H1 (cell line): ENCODE data around the gene LRFN3.

ENCODE experiments used
- CEBPB ChIP-seq: IDR thresholded peaks from 2 replicates; pipeline ENCODE4 v1.6.1; 2012; ENCODE audit warnings: low read depth, low read length
- CTCF ChIP-seq, 3 experiments: IDR thresholded peaks; 1 replicate in 2 of 3; 2 replicates in 1 of 3; pipeline versions ENCODE4 v1.5.1 to v1.6.1; 2011; ENCODE audit warnings: low read length in 3 of 3, mild to moderate bottlenecking in 3 of 3, inconsistent platforms in 2 of 3, low read depth in 1 of 3, moderate library complexity in 1 of 3; ENCODE audit not compliant: insufficient read depth in 1 of 3; ENCODE audit errors: control extremely low read depth in 1 of 3
- EP300 ChIP-seq, 2 experiments: IDR thresholded peaks; 1 replicate in 1 of 2; 2 replicates in 1 of 2; pipeline ENCODE4 v1.6.1; 2011 to 2012; ENCODE audit warnings: low read depth in 2 of 2, low read length in 2 of 2, mild to moderate bottlenecking in 2 of 2, borderline replicate concordance in 1 of 2, inconsistent platforms in 1 of 2, moderate library complexity in 1 of 2
- POLR2A ChIP-seq, 2 experiments: IDR thresholded peaks; 1 replicate in 1 of 2; 2 replicates in 1 of 2; pipeline ENCODE4 v1.6.1; 2011; ENCODE audit warnings: low read depth in 2 of 2, low read length in 2 of 2, mild to moderate bottlenecking in 2 of 2; ENCODE audit errors: control extremely low read depth in 1 of 2
- SP4 ChIP-seq: IDR thresholded peaks from 2 replicates; pipeline ENCODE4 v1.6.1; 2012; ENCODE audit warnings: low read length, inconsistent platforms

- TF ChIP-seq SP4 (no peak), CTCF (IDR thresholded peaks at IDR 0.05; ENCODE audit: control extremely low read depth in 1 of 3, insufficient read depth in 1 of 3, low read depth in 1 of 3, low read length in 3 of 3) (no peak), CEBPB (no peak), POLR2A (IDR thresholded peaks at IDR 0.05; ENCODE audit: control extremely low read depth in 1 of 2, low read depth in 2 of 2, low read length in 2 of 2) (no peak), EP300 (IDR thresholded peaks at IDR 0.05; ENCODE audit: borderline replicate concordance in 1 of 2, low read depth in 2 of 2, low read length in 2 of 2) (no peak)
These were observed 31.7 kb upstream of the LRFN3 start for GRCh38 chr19:35904311-35905068.
